Astrocyte of the spinal cord (primary cell): ENCODE results near the gene RNF144A.

Experiments used
- DNase-seq: peaks from one replicate; pipeline ENCODE4 v3.0.0; 2011; ENCODE audit warnings: low read depth, low spot score
- H3K4me3 ChIP-seq: 2 replicates; pipeline ENCODE4 v1.5.1; 2011; ENCODE audit warnings: low read depth, mild to moderate bottlenecking, low read length, moderate library complexity
- CTCF ChIP-seq: IDR thresholded peaks from 2 replicates; pipeline ENCODE4 v1.5.1; 2012; ENCODE audit warnings: low read depth, mild to moderate bottlenecking, low read length, inconsistent platforms
- in situ Hi-C: cut with HindIII; loops from 2 replicates; pipeline ENCODE4 v1.10.0; 2017; ENCODE audit warnings: low sequenced_read_pairs

RNF144A gene

GRCh38 chr2:6957031-6957714, 40.0 kb downstream of the RNF144A start:
- TF ChIP-seq CTCF: no peak
- DNase-seq: no peak

GRCh38 chr2:6957910-6958615, 40.9 kb downstream of the RNF144A start:
- H3K4me3 ChIP-seq: no peak overlapping the region
- in situ Hi-C loops: no loop called here
- no peak for TF ChIP-seq CTCF
- no peak for DNase-seq

More at GRCh38 chr2:6957031-6957714, 40.0 kb downstream of the RNF144A start:
- in situ Hi-C loops: no loop called here
- no peak overlapping the region for H3K4me3 ChIP-seq

GRCh38 chr2:6958616-6959235, 41.5 kb downstream of the RNF144A start:
- DNase-seq: no peak
- in situ Hi-C loops: no loop called here
- TF ChIP-seq CTCF: no peak
- H3K4me3 ChIP-seq: no peak overlapping the region

DNA sequence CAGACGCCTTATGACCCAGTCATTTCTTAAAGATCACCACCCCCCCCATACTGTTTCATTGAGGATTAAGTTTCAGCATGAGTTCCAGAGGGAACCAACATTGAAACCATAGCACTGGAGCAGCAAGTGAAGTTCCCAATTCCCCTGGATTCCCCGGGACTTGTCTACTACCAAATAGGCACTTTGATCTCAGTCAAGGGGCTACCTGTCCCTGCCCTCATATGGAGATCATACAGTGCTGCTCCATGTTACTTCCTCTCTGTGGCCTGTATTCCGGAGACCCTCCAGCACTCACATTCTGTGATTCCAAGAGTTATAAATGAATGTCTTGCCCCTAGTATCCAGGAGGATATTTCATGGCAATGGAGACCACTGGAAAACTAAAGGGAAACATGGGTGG, 42.5 kb downstream of the RNF144A start:
- in situ Hi-C loops: no loop called here
- no peak for DNase-seq
- no peak for TF ChIP-seq CTCF
- no peak overlapping the region for H3K4me3 ChIP-seq

- in situ Hi-C loops: no loop called here
- no peak for TF ChIP-seq CTCF
- no peak overlapping the region for H3K4me3 ChIP-seq
- peak; percentile 74 for DNase-seq
Measured at GRCh38 chr2:6960659-6961058, 43.4 kb downstream of the RNF144A start.

DNA sequence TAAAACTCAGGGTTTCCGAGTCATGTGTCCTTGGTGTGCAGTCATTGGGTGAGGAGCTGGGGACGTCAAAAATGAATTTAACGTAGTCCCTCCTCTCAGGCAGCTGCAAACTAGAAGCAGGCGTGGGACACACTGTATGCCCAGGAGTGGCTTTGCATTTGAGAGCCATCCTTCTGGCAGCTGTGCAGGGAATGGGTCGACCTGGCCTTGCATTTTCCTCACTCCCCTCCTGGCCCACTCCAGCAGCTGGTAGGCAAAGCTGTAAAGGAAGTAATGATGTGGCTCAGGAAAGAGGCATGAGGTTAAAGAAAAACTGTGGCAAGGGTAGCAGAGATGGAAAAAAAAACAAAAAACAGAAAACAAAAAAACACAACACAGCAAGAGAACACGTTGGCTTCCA, 46.5 kb downstream of the RNF144A start:
- in situ Hi-C loops: no loop called here
- H3K4me3 ChIP-seq: no peak overlapping the region
- DNase-seq: no peak
- no peak for TF ChIP-seq CTCF
